ENCODE data around the gene CMBL.
"Not testable (repeated sequence)": the region's sequence is repeated elsewhere in the genome, so short reads cannot be mapped to it uniquely, and the experiment has no call there.

The CMBL gene

GRCh38 chr5:10253390-10253789 lies 54.3 kb downstream of the CMBL start:
- no peak for DNase-seq

GRCh38 chr5:10251405-10251804 lies 56.3 kb downstream of the CMBL start:
- no peak for DNase-seq

- DNase-seq = no peak
Measured at GRCh38 chr5:10250806-10251276, 56.9 kb downstream of the CMBL start.

GRCh38 chr5:10249948-10250805 lies 57.5 kb downstream of the CMBL start, which contains the start of gene CCT5:
CCT5 (plus strand) TSS chr5:10250280; CDS start chr5:10250341, 61 bp downstream.
- peak; percentile 85 for DNase-seq

GRCh38 chr5:10248378-10249260 lies 59.1 kb downstream of the CMBL start:
- no peak for DNase-seq

GRCh38 chr5:10247217-10247616 lies 60.5 kb downstream of the CMBL start:
- DNase-seq = not testable (repeated sequence)

GRCh38 chr5:10246761-10247160 lies 60.9 kb downstream of the CMBL start:
- no peak for DNase-seq

GRCh38 chr5:10244342-10244944 lies 63.3 kb downstream of the CMBL start:
- no peak for DNase-seq

- no peak for DNase-seq
Measured at GRCh38 chr5:10243660-10244240, 64.0 kb downstream of the CMBL start.

GRCh38 chr5:10235350-10235749 lies 72.4 kb downstream of the CMBL start:
- no peak for DNase-seq

- DNase-seq = no peak
Measured at GRCh38 chr5:10233505-10233904, 74.2 kb downstream of the CMBL start.

GRCh38 chr5:10233011-10233410 lies 74.7 kb downstream of the CMBL start:
- DNase-seq = no peak

GRCh38 chr5:10232386-10232785 lies 75.3 kb downstream of the CMBL start:
- DNase-seq = no peak

GRCh38 chr5:10229306-10230048 lies 78.2 kb downstream of the CMBL start:
- no peak for DNase-seq

GRCh38 chr5:10228288-10228687 lies 79.4 kb downstream of the CMBL start:
- DNase-seq = no peak

All from activated CD8-positive, alpha-beta memory T cell treated with anti-CD3 and anti-CD28 coated beads, Interleukin-2, amount 50 U/mL, for 4 hours (primary cell).